ENCODE measurements around the gene CLIC4. TPM values are rescaled to one million over a fixed set of nuclear protein-coding genes. Genes with fewer than 3 reads are reported as not detected.
A peak's percentile ranks its signal among the peaks of the same experiment; 100 is the strongest.
"Not testable (repeated sequence)": the region's sequence is repeated elsewhere in the genome, so short reads cannot be mapped to it uniquely, and the experiment has no call there.

CLIC4 gene
- total RNA-seq, 1 experiment from 2014 or later: 122 TPM

GRCh38 chr1:24874611-24875234, 129.5 kb downstream of the CLIC4 start:
- no peak for DNase-seq (ENCODE audit: low read depth)

DNA sequence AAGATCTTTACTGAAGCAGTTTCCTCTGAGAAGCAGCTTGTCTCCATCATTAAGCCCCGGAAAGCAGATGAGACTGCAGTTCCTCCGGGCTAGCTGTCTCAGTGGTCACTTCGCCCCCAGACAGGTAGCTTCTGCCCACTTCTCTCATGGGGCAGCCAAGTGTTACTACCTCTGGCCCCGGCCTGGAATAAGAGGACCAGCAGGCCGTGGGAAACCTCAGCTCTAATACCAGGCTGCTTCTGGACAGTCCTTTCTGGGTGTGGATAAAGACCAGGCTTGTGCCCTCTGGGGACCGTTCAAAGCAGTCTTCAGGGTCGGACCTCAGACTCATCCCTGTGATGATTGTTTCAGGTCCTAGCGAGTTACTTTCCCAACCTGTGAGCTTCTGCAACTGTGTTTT, 130.0 kb downstream of the CLIC4 start:
- DNase-seq (ENCODE audit: low read depth): no peak

GRCh38 chr1:24875991-24876506, 130.8 kb downstream of the CLIC4 start:
- DNase-seq (ENCODE audit: low read depth): no peak

- no peak for DNase-seq (ENCODE audit: low read depth)
These were observed 132.8 kb downstream of the CLIC4 start for GRCh38 chr1:24878045-24878444.

GRCh38 chr1:24878775-24879742, 133.8 kb downstream of the CLIC4 start:
- DNase-seq (ENCODE audit: low read depth): peak; percentile 14

DNA sequence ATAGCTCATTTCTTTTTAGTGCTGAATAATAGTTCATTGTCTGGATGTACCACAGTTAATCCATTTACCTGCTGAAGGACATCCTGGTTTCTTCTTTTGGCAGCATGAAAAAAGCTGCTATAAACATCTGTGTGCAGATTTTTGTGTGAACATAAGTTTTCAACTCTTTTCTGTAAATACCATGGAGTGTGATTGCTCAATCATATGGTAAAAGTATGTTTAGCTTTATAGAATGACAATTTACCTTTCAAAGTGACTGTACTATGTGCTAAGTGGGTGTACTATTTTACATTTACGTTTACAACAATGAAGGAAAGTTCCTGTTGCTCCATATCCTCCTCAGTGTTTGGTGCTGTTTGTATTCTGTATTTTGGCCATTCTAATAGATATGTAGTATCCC, 135.8 kb downstream of the CLIC4 start:
- DNase-seq (ENCODE audit: low read depth): no peak

DNA sequence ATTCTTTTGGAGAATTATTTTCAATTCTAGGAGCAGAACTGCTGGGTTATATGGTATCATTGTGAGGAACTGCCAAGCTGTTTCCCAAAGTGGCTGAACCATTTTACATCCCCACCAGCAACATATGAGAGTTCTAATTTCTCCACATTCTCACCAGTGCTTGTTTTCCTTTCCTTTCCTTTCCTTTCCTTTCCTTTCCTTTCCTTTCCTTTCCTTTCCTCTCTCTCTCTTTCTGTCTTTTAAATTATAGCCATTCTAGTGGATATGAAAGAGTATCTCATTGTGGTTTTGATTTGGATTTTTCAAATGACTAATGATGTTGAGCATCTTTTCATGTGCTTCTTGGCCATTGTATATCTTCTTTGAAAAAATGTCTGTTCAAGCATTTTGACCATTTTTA, 139.5 kb downstream of the CLIC4 start:
- no peak for DNase-seq (ENCODE audit: low read depth)

DNA sequence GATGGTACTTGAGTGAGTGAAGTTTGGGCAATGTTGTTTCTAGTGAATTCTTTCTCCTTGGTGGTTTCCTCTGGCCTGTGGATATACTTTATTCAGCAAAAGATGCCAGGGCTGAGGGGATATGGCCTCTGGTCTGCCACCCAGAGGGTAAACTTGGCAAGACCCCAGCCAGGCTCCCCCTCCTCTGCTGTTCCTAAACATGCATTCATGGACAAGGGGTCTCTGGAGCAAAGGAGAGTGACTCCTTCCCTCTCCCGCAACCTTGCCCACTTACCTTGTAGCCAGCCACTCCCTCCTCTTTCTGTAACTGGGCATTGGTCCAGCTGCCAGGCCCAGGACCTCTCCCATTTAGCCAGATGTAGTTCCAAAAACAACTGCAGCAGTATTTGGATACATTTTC, 141.0 kb downstream of the CLIC4 start:
- no peak for DNase-seq (ENCODE audit: low read depth)

DNA sequence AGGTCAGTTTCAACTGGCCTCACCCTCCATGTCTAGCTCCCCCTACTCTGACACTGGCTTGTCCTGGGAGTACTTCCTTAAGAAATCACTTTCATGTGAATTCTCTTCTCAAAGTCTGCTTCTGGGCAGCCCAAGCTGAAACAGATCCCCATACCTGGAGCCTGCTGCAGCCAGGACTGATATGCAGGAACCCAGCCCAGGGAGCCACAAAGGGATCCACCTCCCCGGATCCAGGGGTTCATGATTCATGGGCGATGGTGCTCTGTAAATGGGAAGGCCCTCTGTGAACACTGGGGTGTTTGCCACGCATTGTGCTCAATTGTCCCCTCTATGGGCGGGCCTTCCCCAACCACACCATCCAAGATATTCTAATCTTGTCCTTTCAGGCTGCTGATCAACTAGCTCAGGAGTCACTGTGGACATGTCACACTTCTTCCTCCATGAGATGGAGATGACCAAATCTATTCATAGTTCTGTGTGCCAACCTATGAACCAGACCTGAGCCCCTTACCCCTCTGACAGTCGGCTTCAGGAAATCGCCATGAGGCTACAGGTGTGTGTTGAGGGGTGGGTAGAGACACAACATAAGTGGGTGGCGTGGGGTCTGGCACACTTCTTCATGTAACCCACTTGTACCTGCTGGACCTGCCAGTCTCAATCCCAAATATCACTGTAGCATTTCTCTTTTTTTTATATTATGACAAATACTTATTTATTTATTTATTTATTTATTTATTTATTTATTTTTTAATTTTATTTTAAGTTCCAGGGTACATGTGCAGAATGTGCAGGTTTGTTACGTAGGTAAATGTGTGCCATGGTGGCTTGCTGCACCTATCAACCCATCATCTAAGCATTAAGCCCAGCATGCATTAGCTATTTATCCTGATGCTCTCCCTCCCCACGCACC, 143.1 kb downstream of the CLIC4 start:
- DNase-seq (ENCODE audit: low read depth): no peak

DNA sequence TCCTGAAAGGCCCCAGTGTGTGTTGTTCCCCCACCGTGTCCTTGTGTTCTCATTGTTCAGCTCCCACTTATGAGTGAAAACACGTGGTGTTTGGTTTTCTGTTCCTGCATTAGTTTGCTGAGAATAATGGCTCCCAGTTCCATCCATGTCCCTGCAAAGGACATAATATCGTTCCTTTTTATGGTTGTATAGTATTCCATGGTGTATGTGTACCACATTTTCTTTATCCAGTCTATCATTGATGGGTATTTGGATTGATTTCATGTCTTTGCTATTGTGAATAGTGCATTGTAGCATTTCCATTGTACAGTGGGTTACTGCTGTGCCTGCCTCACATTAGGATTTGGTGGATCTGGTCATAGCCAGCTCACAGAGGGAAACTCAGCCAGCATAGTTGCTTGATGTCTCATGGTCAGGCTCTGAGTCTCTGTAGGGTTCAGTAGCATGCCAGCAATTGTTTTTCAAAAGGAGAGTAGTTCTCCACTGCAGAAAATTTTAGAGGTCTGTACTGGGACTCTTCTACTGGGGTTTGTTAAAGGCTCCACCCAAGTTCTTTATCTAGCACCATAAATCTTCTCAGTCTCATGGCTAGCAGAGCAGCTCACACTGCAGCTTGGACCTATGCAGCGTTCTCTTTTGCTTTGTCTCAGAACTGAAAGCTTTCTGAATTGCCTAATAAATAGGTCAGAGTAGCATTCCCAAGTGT, 143.9 kb downstream of the CLIC4 start:
- DNase-seq (ENCODE audit: low read depth): peak; percentile 37

GRCh38 chr1:24890887-24891286, 145.6 kb downstream of the CLIC4 start:
- DNase-seq (ENCODE audit: low read depth): no peak

- not testable (repeated sequence) for DNase-seq (ENCODE audit: low read depth)
These were observed 146.1 kb downstream of the CLIC4 start for GRCh38 chr1:24891367-24891766.

DNA sequence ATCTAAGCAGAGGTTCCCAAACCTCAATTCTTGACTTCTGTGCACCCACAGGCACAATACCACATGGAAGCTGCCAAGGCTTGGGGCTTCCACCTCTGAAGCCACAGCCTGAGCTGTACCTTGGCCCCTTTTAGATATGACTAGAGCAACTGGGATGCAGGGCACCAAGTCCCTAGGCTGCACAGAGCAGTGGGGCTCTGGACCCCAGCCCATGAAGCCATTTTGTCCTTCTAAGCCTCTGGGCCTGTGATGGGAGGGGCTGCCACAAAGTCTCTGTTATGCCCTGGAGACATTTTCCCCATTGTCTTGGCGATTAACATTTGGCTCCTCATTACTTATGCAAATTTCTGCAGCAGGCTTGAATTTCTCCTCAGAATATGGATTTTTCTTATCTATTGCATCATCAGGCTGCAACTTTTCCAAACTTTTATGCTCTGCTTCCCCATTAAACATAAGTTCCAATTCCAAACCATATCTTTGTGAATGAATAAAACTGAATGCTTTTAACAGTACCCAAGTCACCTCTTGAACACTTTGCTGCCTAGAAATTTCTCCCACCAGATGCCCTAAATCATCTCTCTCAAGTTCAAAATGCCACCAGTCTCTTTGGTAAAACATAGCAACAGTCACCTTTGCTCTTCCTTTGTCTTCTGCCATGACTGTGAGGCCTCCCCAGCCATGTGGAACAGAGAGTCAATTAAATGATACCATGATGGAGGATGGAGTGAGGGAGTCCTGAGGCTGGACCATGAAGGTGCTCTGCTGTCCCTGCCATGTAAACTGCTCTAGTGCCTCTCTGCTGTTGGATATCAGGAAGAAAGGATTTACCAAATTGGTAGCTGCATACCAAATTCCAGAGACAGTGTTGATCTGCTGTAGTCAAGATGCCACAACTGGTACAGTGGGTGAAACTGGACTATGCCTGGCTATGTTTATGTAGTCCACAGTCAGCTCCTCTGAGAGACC, 147.2 kb downstream of the CLIC4 start:
- no peak for DNase-seq (ENCODE audit: low read depth)

DNA sequence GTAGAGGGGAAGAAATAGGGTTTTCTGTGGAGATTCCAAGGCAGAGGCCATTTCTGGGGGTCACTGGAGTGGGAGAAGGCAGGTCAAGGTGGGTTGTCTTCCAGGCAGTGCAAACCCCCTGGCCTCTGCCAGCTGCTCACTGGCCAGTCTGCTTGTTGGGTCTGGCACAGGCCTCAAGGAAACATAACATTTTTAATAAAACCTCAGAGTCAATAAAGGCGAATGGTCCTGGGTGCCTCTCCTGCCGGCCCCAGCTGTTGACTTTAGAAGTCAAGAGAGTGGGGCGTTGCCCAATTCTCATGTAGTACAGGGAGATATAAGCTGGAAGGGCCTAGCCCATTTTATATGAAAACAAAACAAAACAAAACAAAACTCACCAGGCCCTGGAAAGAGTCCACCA, 148.2 kb downstream of the CLIC4 start:
- DNase-seq (ENCODE audit: low read depth): no peak

Small RNA genes within 50 kb of the gene (small RNA-seq; reads per million reads assigned to genes)
- not detected for gene RNU6-1208P

Other genes with a start within 250 kb of the CLIC4 start
- 6.5 and 8.8 TPM in 2 replicates for gene RCAN3, start 242.6 kb upstream of the CLIC4 start, total RNA-seq (2014; rRNA removed; shearing (Covaris generic))
- gene NCMAP, start 189.4 kb upstream of the CLIC4 start, total RNA-seq (2014; rRNA removed; shearing (Covaris generic)): not detected in 2 replicates
- 26.1 and 31.7 TPM in 2 replicates for gene SRRM1, start 102.1 kb upstream of the CLIC4 start, total RNA-seq (2014; rRNA removed; shearing (Covaris generic))
- gene RUNX3, start 184.8 kb downstream of the CLIC4 start, total RNA-seq (2014; rRNA removed; shearing (Covaris generic)): 3.2 and 5.5 TPM in 2 replicates

Data from HT1080 (cell line).